HepG2 (cell line): ENCODE data around the gene RAB27B. TPM values are rescaled to one million over a fixed set of nuclear protein-coding genes. Genes with fewer than 3 reads are reported as not detected.

Source experiments
- ATAC-seq: fragments of 200-7000 bp; cut with Tn5 transposase; 3 replicates; pipeline ENCODE4 v1.9.1; 2020; ENCODE audit warnings: mild to moderate bottlenecking, moderate library complexity
- BruUV-seq: library from RNA; stranded (reverse); fragments of 400-500 nt; replicated peaks from 2 replicates; lab custom pipeline; 2021; lab: Mats Ljungman, UMichigan
- CTCF ChIA-PET: fragments of 300-600 bp; formaldehyde crosslinking; extraction: SDS; loops from one replicate; lab custom pipeline; 2021; ENCODE audit warnings: low total read pairs, inconsistent platforms, low intra/inter-chr PET ratio; lab: Yijun Ruan, JAX
- POLR2A ChIA-PET: fragments of 350-600 bp; sonication (Branson Sonifier 250); formaldehyde crosslinking; loops from one replicate; lab custom pipeline; 2020; ENCODE audit warnings: antibody characterized with exemption, inconsistent platforms; lab: Yijun Ruan, JAX
- DNase-seq: peaks from one replicate; pipeline ENCODE4 v3.0.0-alpha.2; 2015; ENCODE audit warnings: low spot score
- FAIRE-seq: peaks from 3 replicates; lab custom pipeline; 2011; peaks lifted over from hg19 to GRCh38; lab: Jason Lieb, UNC
- H2AFZ ChIP-seq: one replicate; pipeline ENCODE4 v1.6.1; 2011; ENCODE audit warnings: low read length, inconsistent platforms
- H3K27ac ChIP-seq: fragments of 300-600 bp; 3 replicates; pipeline ENCODE4 v1.8.0; 2011; ENCODE audit warnings: mixed run types, mild to moderate bottlenecking, mixed read lengths, low read length, inconsistent platforms; ENCODE audit not compliant: insufficient read depth; ENCODE audit errors: extremely low read length
- H3K27me3 ChIP-seq, 2 experiments: fragments of 200-600 bp in 1 of 2; 2 replicates in 1 of 2; 3 replicates in 1 of 2; pipeline versions ENCODE4 v1.6.0 to v1.8.0; 2011; ENCODE audit warnings: low read length in 2 of 2, mild to moderate bottlenecking in 2 of 2, moderate library complexity in 2 of 2, inconsistent platforms in 1 of 2; ENCODE audit not compliant: insufficient read depth in 2 of 2, control insufficient read depth in 1 of 2
- H3K36me3 ChIP-seq, 2 experiments: fragments of 200-600 bp in 1 of 2; replicated peaks in 1 of 2; 2 replicates in 1 of 2; 3 replicates in 1 of 2; pipeline versions ENCODE4 v1.5.1 to v1.8.0; 2011; ENCODE audit warnings: low read length in 2 of 2, inconsistent platforms in 1 of 2; ENCODE audit not compliant: insufficient read depth in 2 of 2, control insufficient read depth in 1 of 2
- H3K4me1 ChIP-seq: 2 replicates; pipeline ENCODE4 v1.5.1; 2012; ENCODE audit warnings: low read length, inconsistent platforms; ENCODE audit not compliant: insufficient read depth
- H3K4me2 ChIP-seq: 2 replicates; pipeline ENCODE4 v1.6.0; 2011; ENCODE audit warnings: low read depth, low read length, inconsistent platforms
- H3K4me3 ChIP-seq, 3 experiments: fragments of 200-600 bp in 1 of 3; sonication (generic), shearing (Covaris generic) in 1 of 3; replicated peaks in 1 of 3; 2 replicates each; pipeline ENCODE4 v1.5.1; 2011 to 2016; ENCODE audit warnings: low read length in 3 of 3, inconsistent platforms in 2 of 3, low read depth in 2 of 3, mild to moderate bottlenecking in 2 of 3, control low read depth in 1 of 3, mixed read lengths in 1 of 3; ENCODE audit not compliant: insufficient read depth in 1 of 3
- H3K79me2 ChIP-seq: one replicate; pipeline ENCODE4 v1.6.1; 2011; ENCODE audit warnings: low read length, inconsistent platforms; ENCODE audit not compliant: insufficient read depth
- H3K9ac ChIP-seq: 2 replicates; pipeline ENCODE4 v1.6.0; 2011; ENCODE audit warnings: mild to moderate bottlenecking, low read depth, low read length, inconsistent platforms; ENCODE audit not compliant: insufficient read depth
- H3K9me3 ChIP-seq: 2 replicates; pipeline ENCODE4 v1.5.1; 2012; ENCODE audit warnings: mild to moderate bottlenecking, low read length
- H4K20me1 ChIP-seq: 2 replicates; pipeline ENCODE4 v1.6.0; 2011; ENCODE audit warnings: inconsistent platforms, mild to moderate bottlenecking, low read length, moderate library complexity; ENCODE audit not compliant: insufficient read depth
- HNF4A ChIP-seq: sonication (generic); formaldehyde crosslinking; IDR thresholded peaks from 2 replicates; pipeline ENCODE4 v1.4.0; 2020; ENCODE audit warnings: missing genetic modification reagents
- MAFK ChIP-seq, 2 experiments: IDR thresholded peaks in 1 of 2; conservative IDR thresholded peaks in 1 of 2; 2 replicates each; pipeline ENCODE4 v1.6.1; 2011; ENCODE audit warnings: improper control_type of control experiment in 2 of 2, low read length in 2 of 2
- NFE2 ChIP-seq: sonication (generic); formaldehyde crosslinking; IDR thresholded peaks from 2 replicates; pipeline ENCODE4 v1.4.0; 2020; ENCODE audit warnings: missing genetic modification reagents
- NFYB ChIP-seq: sonication (generic); formaldehyde crosslinking; IDR thresholded peaks from 2 replicates; pipeline ENCODE4 v1.4.0; 2020; ENCODE audit warnings: missing genetic modification reagents
- RBM39 ChIP-seq: fragments of 200-400 bp; formaldehyde crosslinking; IDR thresholded peaks from one replicate; pipeline ENCODE4 v1.6.1; 2018; ENCODE audit warnings: antibody characterized with exemption, mild to moderate bottlenecking, low read depth, low read length; ENCODE audit not compliant: poor library complexity, severe bottlenecking
- RFXAP ChIP-seq: sonication (generic); formaldehyde crosslinking; IDR thresholded peaks from 2 replicates; pipeline ENCODE4 v1.4.0; 2020; ENCODE audit warnings: missing genetic modification reagents, borderline replicate concordance
- SP4 ChIP-seq: sonication (generic); formaldehyde crosslinking; IDR thresholded peaks from 2 replicates; pipeline ENCODE4 v1.8.1; 2023; ENCODE audit warnings: mild to moderate bottlenecking, missing genetic modification reagents
- TCF12 ChIP-seq, 2 experiments: fragments of 450-650 bp in 1 of 2; sonication (generic) in 1 of 2; formaldehyde crosslinking in 1 of 2; IDR thresholded peaks; 2 replicates each; pipeline versions ENCODE4 v1.6.1 to v1.8.0; 2017 to 2022; ENCODE audit warnings: antibody characterized with exemption in 1 of 2, mild to moderate bottlenecking in 1 of 2, missing genetic modification reagents in 1 of 2, moderate library complexity in 1 of 2
- ZC3H4 ChIP-seq: sonication (generic); formaldehyde crosslinking; IDR thresholded peaks from 2 replicates; pipeline ENCODE4 v1.4.0; 2020; ENCODE audit warnings: missing genetic modification reagents, borderline replicate concordance
- ZSCAN21 ChIP-seq: sonication (generic); formaldehyde crosslinking; IDR thresholded peaks from 2 replicates; pipeline ENCODE4 v1.8.0; 2022; ENCODE audit warnings: mild to moderate bottlenecking, missing genetic modification reagents, moderate library complexity, borderline replicate concordance
- WGBS: methylation state at CpG from one replicate; pipeline ENCODE4 v1.1.6; 2017; ENCODE audit warnings: low lambda C conversion rate; 5-methylcytosine and 5-hydroxymethylcytosine counted together
- in situ Hi-C: cut with HindIII; loops from 2 replicates; pipeline ENCODE4 v1.10.0; 2017; ENCODE audit warnings: low pct_unique_long_range_greater_than_20kb; ENCODE audit not compliant: extremely low pct_ligation_motif_present
- intact Hi-C: fragments of 100-400 bp; cut with micrococcal nuclease; formaldehyde crosslinking; loops from one replicate; pipeline ENCODE4 v1.10.0; 2022; ENCODE audit not compliant: unreplicated experiment
- polyA plus RNA-seq, 8 experiments: library from polyadenylated mRNA; depleted of rRNA in 3 of 8; stranded (reverse) in 7 of 8; unstranded in 1 of 8; fragments of >200 nt; fragmentation: Illumina TruSeq in 4 of 8; extraction: Trizol in 4 of 8; gene quantifications; 2 replicates each; pipeline versions ENCODE4 v1.2.1 to v1.2.3, GENCODE V29; 2011 to 2016; ENCODE audit warnings: low read depth in 4 of 8, missing spikeins in 1 of 8, mixed read lengths in 1 of 8; ENCODE audit not compliant: insufficient read depth in 1 of 8
- total RNA-seq, 5 experiments: library from RNA; depleted of rRNA; stranded (reverse); fragments of >200 nt; fragmentation: Illumina TruSeq; extraction: Trizol; gene quantifications; 2 replicates each; pipeline ENCODE4 v1.2.3, GENCODE V29; 2016; ENCODE audit warnings: low read depth in 1 of 5
- TF ChIP-seq, protein P1 (sequence below): IDR thresholded peaks from 2 replicates; pipeline ENCODE4 v1.6.1; 2016; ENCODE audit warnings: missing compliant biosample characterization, missing genetic modification reagents, borderline replicate concordance
- TF ChIP-seq, protein P2 (sequence below): sonication (generic); formaldehyde crosslinking; IDR thresholded peaks from 2 replicates; pipeline ENCODE4 v1.4.0; 2020; ENCODE audit warnings: mild to moderate bottlenecking, missing genetic modification reagents
- TF ChIP-seq, protein P3 (sequence below): sonication (generic); formaldehyde crosslinking; IDR thresholded peaks from 2 replicates; pipeline ENCODE4 v1.9.0; 2021; ENCODE audit warnings: missing genetic modification reagents, borderline replicate concordance

The RAB27B gene
- total and polyA plus RNA-seq, 2 of the 13 experiments (the other 11 are each of a cell fraction or from before 2014, with no cell fraction given), result not detected

DNA sequence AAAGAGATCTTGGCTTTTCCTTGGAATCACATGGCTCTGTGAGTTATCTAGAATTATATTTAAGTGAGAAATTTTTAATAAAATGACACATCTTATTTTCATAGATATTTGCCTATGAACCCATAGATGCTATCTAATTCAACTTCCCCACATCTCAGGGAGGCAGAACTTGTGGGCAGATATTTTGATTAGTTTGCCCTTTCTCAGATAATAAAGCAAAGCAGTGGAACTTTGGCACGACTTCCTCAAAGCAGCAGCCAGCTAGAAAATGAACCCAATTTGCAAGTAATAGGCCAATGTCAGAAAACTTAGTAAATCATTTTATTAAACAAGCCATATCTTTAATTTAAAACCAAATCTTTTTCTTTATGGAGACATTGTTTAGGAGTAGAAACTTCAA, 32.7 kb downstream of the RAB27B start (continued):
- no peak for TF ChIP-seq RBM39

DNA sequence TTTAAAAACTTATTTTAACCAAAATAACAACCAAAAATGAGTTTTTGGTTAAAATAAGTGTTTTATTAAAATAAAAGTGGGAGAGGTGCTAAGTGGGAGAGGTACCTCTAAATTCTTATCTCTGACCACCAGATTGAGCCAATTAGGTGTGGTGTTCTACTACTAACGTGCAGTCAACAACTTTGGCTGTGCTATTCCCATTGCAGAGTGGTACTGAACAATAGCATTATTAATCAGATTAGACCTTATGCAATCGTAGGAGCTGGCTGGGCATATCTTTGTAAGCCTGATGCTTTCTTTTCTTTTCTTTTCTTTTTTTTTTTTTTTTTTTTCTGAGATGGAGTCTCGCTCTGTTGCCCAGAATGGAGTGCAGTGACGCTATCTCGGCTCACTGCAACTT, 38.9 kb downstream of the RAB27B start:
- no peaks in the 10 kb centered on the region for H4K20me1 ChIP-seq
- TF ChIP-seq MAFK (conservative IDR thresholded peaks at IDR 0.05 in 1 of 2, IDR thresholded peaks at IDR 0.05 in 1 of 2; ENCODE audit: low read length in 2 of 2) (no peak), RFXAP (CRISPR knock-in tag) (no peak), NFYB (CRISPR knock-in tag) (no peak), SP4 (CRISPR knock-in tag) (no peak), NFE2 (no peak), ZSCAN21 (CRISPR knock-in tag) (no peak), ZC3H4 (no peak), TCF12 (IDR thresholded peaks at IDR 0.05) (no peak), TCF12 (CRISPR knock-in tag; IDR thresholded peaks at IDR 0.05) (no peak), HNF4A (CRISPR knock-in tag) (no peak)
- TF ChIP-seq, protein P1, sequence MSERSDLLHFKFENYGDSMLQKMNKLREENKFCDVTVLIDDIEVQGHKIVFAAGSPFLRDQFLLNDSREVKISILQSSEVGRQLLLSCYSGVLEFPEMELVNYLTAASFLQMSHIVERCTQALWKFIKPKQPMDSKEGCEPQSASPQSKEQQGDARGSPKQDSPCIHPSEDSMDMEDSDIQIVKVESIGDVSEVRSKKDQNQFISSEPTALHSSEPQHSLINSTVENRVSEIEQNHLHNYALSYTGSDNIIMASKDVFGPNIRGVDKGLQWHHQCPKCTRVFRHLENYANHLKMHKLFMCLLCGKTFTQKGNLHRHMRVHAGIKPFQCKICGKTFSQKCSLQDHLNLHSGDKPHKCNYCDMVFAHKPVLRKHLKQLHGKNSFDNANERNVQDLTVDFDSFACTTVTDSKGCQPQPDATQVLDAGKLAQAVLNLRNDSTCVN (CRISPR knock-in tag), result no peak
- TF ChIP-seq, protein P2, sequence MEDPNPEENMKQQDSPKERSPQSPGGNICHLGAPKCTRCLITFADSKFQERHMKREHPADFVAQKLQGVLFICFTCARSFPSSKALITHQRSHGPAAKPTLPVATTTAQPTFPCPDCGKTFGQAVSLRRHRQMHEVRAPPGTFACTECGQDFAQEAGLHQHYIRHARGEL, result no peak
- TF ChIP-seq, protein P3, sequence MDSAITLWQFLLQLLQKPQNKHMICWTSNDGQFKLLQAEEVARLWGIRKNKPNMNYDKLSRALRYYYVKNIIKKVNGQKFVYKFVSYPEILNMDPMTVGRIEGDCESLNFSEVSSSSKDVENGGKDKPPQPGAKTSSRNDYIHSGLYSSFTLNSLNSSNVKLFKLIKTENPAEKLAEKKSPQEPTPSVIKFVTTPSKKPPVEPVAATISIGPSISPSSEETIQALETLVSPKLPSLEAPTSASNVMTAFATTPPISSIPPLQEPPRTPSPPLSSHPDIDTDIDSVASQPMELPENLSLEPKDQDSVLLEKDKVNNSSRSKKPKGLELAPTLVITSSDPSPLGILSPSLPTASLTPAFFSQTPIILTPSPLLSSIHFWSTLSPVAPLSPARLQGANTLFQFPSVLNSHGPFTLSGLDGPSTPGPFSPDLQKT, result no peak
- H3K9me3 ChIP-seq, result no peaks in the 10 kb centered on the region
- ChIA-PET CTCF (no interaction called here), POLR2A (no interaction called here)
- BruUV-seq, result no TSS peak
- no peaks in the 10 kb centered on the region for H3K27me3 ChIP-seq
- intact Hi-C loops (no loop called here), in situ Hi-C loops (no loop called here)
- H3K9ac ChIP-seq, result no peak overlapping the region
- no peak for DNase-seq
- no peak overlapping the region for H2AFZ ChIP-seq
- no peak overlapping the region for H3K27ac ChIP-seq
- 5% methylated on average over 5 of the region's 5 CpGs for WGBS
- H3K4me1 ChIP-seq, result no peaks in the 10 kb centered on the region
- FAIRE-seq, result no peak
- ATAC-seq, result no peak
- no peak overlapping the region for H3K4me2 ChIP-seq
- H3K4me3 ChIP-seq, result no peak overlapping the region
- H3K79me2 ChIP-seq, result no peaks in the 10 kb centered on the region
- H3K36me3 ChIP-seq, result no peaks in the 10 kb centered on the region
